Placental pericyte (primary cell): Measurements from ENCODE around the gene YDJC. TPM values are rescaled to one million over a fixed set of nuclear protein-coding genes. Genes with fewer than 3 reads are reported as not detected.

ENCODE experiments used
- small RNA-seq: library from RNA; depleted of rRNA; stranded (forward); fragments of <200 nt; gene quantifications from one replicate; pipeline ENCODE3, GENCODE V24; 2012; ENCODE audit warnings: low replicate concordance
- total RNA-seq: library from RNA; depleted of rRNA; stranded (reverse); fragments of >200 nt; gene quantifications from 2 replicates; pipeline ENCODE4 v1.2.3, GENCODE V29; 2012

Gene YDJC, protein sequence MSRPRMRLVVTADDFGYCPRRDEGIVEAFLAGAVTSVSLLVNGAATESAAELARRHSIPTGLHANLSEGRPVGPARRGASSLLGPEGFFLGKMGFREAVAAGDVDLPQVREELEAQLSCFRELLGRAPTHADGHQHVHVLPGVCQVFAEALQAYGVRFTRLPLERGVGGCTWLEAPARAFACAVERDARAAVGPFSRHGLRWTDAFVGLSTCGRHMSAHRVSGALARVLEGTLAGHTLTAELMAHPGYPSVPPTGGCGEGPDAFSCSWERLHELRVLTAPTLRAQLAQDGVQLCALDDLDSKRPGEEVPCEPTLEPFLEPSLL
- total RNA-seq, result 21.0 and 44.0 TPM in 2 replicates

DNA sequence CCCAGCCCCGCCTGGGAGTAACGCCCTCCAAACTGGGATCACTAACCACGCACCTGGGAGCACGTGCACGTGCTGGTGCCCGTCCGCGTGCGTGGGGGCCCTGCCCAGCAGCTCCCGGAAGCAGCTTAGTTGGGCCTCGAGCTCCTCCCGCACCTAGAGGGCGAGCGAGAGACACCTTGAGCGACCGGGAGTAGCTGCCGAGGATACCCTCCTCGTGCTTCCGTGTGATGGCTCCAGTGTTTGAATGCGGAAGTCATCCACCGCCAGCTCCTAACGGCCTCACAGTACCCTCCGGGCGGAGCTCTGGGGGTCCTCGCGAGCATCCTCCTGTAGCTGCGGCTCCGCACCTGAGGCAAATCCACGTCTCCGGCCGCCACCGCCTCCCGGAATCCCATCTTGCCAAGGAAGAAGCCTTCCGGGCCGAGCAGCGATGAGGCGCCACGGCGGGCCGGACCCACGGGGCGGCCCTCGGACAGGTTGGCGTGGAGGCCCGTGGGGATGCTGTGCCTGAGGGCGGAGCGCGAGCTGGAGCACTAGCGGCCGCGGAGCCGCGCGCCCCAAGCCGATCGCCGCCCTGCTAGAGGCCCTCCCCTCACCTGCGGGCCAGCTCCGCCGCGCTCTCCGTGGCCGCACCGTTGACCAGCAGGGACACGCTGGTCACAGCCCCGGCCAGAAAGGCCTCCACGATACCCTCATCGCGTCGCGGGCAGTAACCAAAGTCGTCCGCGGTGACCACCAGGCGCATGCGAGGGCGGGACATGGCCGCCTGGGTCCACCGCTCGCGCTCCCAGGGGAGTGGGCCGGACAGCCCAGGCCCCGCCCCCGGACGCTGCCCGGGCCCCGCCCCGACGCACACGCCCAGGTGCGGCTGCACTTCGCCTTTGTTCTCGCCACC, at the start of gene YDJC:
YDJC (minus strand) TSS at position 768 of the 895 bp plus-strand sequence; CDS start at position 760, 8 bp downstream.

DNA sequence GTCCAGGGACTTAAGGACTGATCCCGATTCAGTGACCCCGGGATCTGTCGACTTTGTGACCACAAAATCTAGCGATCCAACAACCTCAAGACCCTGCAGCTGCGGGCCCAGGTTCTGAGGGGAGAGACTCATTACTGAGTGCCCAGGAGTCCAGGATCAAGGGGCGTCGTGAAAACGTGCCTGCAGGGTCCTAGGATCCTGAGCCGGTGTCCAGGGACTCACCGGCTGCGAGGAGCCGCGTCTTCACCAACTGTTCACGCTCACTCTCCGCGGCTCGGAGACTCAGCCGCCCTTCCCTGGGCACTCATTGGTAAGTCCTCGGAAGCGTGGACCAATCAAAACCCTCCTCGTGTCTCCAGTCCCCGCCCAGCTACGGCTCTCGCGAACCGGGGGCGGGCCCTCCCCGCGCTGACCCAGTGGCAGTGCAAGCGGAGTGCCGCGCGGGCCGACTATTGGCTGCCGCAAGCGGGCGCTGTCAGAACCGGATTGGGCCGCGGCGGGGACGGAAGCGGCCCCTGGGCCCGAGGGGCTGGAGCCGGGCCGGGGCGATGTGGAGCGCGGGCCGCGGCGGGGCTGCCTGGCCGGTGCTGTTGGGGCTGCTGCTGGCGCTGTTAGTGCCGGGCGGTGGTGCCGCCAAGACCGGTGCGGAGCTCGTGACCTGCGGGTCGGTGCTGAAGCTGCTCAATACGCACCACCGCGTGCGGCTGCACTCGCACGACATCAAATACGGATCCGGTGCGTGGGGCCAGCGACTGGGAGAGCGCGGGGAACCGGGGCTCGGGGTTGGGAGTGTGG, 12.2 kb upstream of the YDJC start, which contains the start of gene SDF2L1:
SDF2L1 (plus strand) TSS at position 514 of the 795 bp plus-strand sequence; CDS start at position 549, 35 bp downstream.

DNA sequence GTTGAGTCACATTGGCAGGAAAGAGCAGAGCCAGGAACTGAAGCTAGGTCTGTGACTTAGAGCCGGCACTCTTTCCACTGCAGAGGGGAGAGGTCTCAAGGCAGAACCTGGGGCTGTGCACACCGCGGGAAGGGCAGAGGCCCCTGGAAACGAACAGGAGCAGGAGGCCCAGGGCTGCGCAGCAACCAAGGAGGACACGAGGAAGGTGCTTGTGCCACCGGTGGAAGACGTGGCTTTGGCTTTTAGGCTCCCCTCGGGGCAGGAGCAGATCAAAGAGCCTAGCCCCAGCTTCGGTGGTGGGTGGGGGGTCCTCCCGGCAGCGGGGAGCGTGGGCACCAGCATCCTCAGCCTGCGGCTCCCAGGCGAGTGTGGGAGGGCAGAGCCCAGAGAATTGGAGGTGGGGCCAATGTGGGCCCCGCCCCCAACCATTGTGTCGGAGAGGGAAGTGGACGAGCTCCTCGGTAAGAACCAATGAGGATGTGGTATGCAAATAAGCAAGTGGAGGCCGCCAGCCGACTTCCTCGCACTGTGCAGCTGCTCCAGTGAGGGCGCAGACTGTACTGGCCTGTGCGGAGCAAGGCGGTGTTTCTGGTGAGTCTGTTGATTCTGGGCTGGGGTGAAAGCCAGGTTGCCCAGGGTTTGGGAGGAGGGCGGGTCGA, 2.5 kb upstream of the YDJC start, which contains the start of gene CCDC116:
CCDC116 (plus strand) TSS at position 524 of the 659 bp plus-strand sequence. CDS start 422 bp downstream, outside the sequence.

Small RNAs within 50 kb of the gene (small RNA-seq; reads per million reads assigned to genes)
- gene MIR301B, result 2.6 reads per million, percentile 76 among the genes with 10 or more reads in this experiment

Other genes with a start within 250 kb of the YDJC start
- 0.29 TPM in 1 of 2 replicates, not detected in the other for gene RIMBP3B, start 246.3 kb downstream of the YDJC start, total RNA-seq
- 2.8 and 6.9 TPM in 2 replicates for gene HIC2, start 212.7 kb downstream of the YDJC start, total RNA-seq
- 0.88 and 3.6 TPM in 2 replicates for gene TMEM191C, start 162.6 kb downstream of the YDJC start, total RNA-seq
- gene RIMBP3C, start 78.6 kb downstream of the YDJC start, total RNA-seq, result 0.22 and 0.43 TPM in 2 replicates
- 46.2 and 62.7 TPM in 2 replicates for gene UBE2L3, start 62.3 kb downstream of the YDJC start, total RNA-seq
- gene CCDC116, start 2.7 kb upstream of the YDJC start, total RNA-seq, result 0.14 and 0.22 TPM in 2 replicates
- 29.5 and 262 TPM in 2 replicates for gene SDF2L1, start 12.3 kb upstream of the YDJC start, total RNA-seq
- gene PPIL2, start 36.0 kb upstream of the YDJC start, total RNA-seq, result 41.8 and 44.8 TPM in 2 replicates
- gene YPEL1, start 105.8 kb upstream of the YDJC start, total RNA-seq, result 0.14 and 0.22 TPM in 2 replicates
- gene MAPK1, start 237.6 kb upstream of the YDJC start, total RNA-seq, result 34.4 and 134 TPM in 2 replicates